ENCODE data around the gene EPHA4. TPM values are rescaled to one million over a fixed set of nuclear protein-coding genes. Genes with fewer than 3 reads are reported as not detected.

Gene EPHA4
- total RNA-seq, 5 donors from 2014 or later (not counting 1 experiment from before 2014, with no cell fraction given), result 47.2 to 93.9 (median 58.0) TPM

DNA sequence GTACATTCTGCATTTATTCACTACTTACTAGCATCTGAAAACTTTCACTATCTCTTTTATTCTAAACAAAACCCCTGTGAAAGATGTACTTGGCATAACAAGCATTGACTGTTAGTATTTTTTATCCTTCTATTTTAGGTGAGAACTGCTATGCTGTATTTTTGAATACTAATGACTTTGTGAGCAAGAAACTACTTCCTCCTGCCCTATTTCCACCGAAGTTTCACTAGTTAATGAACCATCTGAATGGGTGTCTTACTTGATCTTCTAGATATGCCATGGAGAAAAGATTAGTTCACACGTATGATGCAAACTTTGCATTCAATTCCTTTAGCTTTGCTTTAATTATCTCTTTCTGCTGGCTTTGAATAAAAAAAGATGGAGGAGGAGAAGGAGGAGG lies 68.1 kb downstream of the EPHA4 start:
- Mint-ChIP-seq H3K9me3 (no peaks in the 10 kb centered on the region), H3K4me1 (peaks cover 0 to 53% (median 26%) of the 10 kb centered on the region in 3 donors), H3K27me3 (no peaks in the 10 kb centered on the region), H3K4me3 (no peak overlapping the region), H3K27ac (no peak overlapping the region), H3K36me3 (peaks cover 17% of the 10 kb centered on the region)
- no peak overlapping the region for H3K4me3 ChIP-seq (ENCODE audit: control insufficient read depth in 1 of 2, extremely low read depth in 1 of 2, low read length in 1 of 2)
- ChIA-PET POLR2A (interaction anchor here in 1 of 2 donors (0.7 kb wide), 1 partner anchor 43 kb away, joined by 3 read pairs; no protein-coding TSS in a partner anchor), CTCF (no interaction called here)
- H3K36me3 ChIP-seq (ENCODE audit: control insufficient read depth in 2 of 2, extremely low read depth in 1 of 2, insufficient read depth in 1 of 2, low read length in 1 of 2), result no peaks in the 10 kb centered on the region
- DNase-seq (no peak), ATAC-seq (replicated peaks in 1 of 4) (no peak)
- H3K27ac ChIP-seq (ENCODE audit: low read length), result no peak overlapping the region
- H3K4me1 ChIP-seq (ENCODE audit: control insufficient read depth in 1 of 2, extremely low read depth in 1 of 2, insufficient read depth in 2 of 2, low read length in 2 of 2), result peaks cover 0 to 3% of the 10 kb centered on the region in 2 experiments
- H3K27me3 ChIP-seq (replicated peaks in 1 of 2; ENCODE audit: control insufficient read depth in 2 of 2, extremely low read depth in 1 of 2, insufficient read depth in 2 of 2, low read length in 1 of 2), result no peaks in the 10 kb centered on the region
- H3K9me3 ChIP-seq, result no peaks in the 10 kb centered on the region
- WGBS (ENCODE audit: insufficient coverage), result no CpG with 5 or more reads among the region's 2 CpGs

DNA sequence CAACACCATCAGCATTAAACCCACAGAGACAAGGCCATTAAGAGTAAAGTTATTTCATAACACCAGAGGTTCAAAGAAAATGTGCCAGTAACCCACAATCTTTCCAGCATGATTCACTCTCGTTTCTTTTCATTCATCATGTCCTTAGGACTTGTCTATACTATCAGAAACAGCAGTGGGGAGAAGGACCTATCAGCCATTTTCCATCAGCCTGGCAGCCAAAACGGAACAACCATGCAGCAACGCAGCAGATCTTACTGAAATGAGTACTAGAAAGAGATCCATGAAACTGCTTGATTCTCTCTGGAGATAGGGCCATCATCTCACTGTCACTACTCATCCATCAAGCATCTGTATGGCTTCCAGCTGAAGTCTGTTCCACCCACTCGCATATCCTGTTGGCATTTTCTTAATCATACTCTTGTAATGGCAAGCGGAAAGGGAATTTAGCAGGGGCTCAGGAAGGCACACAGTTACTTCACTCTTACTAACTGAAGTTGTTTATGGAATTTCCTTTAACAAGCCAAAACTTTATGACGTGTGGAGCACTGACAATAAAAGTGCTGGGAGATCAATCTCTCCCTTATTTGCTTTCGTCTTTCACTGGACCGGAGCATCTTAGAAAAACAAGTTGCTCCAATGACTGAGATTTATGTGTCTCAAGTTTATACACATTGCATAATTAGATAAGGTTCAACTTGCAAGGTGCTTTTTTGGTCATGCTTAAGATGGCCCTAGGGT lies 69.7 kb downstream of the EPHA4 start:
- CTCF ChIA-PET, result no interaction called here
- H3K27me3 Mint-ChIP-seq, result no peaks in the 10 kb centered on the region
- no peak for DNase-seq
- no peaks in the 10 kb centered on the region for H3K9me3 Mint-ChIP-seq
- H3K36me3 Mint-ChIP-seq, result peaks cover 23% of the 10 kb centered on the region
- POLR2A ChIA-PET, result interaction anchor here in 1 of 2 donors (1.0 kb wide), 1 partner anchor 16 kb away, joined by 4 read pairs; no protein-coding TSS in a partner anchor
- 50% methylated on average over 1 of the region's 8 CpGs for WGBS (ENCODE audit: insufficient coverage)
- H3K27ac Mint-ChIP-seq, result peak overlapping the region in 1 of 2 donors; percentile 29
- no peak for ATAC-seq (replicated peaks in 1 of 4)
- no peaks in the 10 kb centered on the region for H3K27me3 ChIP-seq (replicated peaks in 1 of 2; ENCODE audit: control insufficient read depth in 2 of 2, extremely low read depth in 1 of 2, insufficient read depth in 2 of 2, low read length in 1 of 2)
- no peaks in the 10 kb centered on the region for H3K36me3 ChIP-seq (ENCODE audit: control insufficient read depth in 2 of 2, extremely low read depth in 1 of 2, insufficient read depth in 1 of 2, low read length in 1 of 2)
- H3K9me3 ChIP-seq, result no peaks in the 10 kb centered on the region
- H3K27ac ChIP-seq (ENCODE audit: low read length), result no peak overlapping the region
- H3K4me3 ChIP-seq (ENCODE audit: control insufficient read depth in 1 of 2, extremely low read depth in 1 of 2, low read length in 1 of 2), result no peak overlapping the region
- peaks cover 0 to 55% (median 26%) of the 10 kb centered on the region in 3 donors for H3K4me1 Mint-ChIP-seq
- H3K4me1 ChIP-seq (ENCODE audit: control insufficient read depth in 1 of 2, extremely low read depth in 1 of 2, insufficient read depth in 2 of 2, low read length in 2 of 2), result peaks cover 0 to 3% of the 10 kb centered on the region in 2 experiments
- H3K4me3 Mint-ChIP-seq, result no peak overlapping the region

DNA sequence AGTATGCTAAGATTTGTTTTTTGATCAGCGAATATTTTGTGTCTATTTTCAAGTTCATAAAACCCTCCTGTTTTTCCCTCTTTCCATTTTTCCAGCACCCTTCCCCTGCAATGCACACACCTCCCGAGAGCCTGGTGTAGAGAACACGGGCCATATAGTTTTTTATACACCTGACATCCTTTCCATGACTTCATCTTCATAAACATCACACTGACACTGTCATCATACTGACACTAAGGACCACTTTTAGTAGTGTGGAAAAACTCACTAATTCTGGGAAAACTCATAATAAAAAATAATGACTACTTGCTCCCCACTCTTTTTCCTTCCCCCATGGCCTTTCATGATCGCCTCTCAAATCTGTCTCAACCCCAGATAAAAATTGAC lies 70.2 kb downstream of the EPHA4 start:
- ChIA-PET POLR2A (no interaction called here), CTCF (interaction anchor here in 1 of 2 donors (0.5 kb wide), 1 partner anchor 177 kb away, joined by 3 read pairs; no protein-coding TSS in a partner anchor)
- Mint-ChIP-seq H3K4me3 (no peak overlapping the region), H3K9me3 (no peaks in the 10 kb centered on the region), H3K36me3 (peaks cover 28% of the 10 kb centered on the region), H3K27me3 (no peaks in the 10 kb centered on the region), H3K27ac (peak overlapping the region in 1 of 2 donors; percentile 29), H3K4me1 (peaks cover 0 to 55% (median 26%) of the 10 kb centered on the region in 3 donors)
- Histone ChIP-seq H3K27ac (ENCODE audit: low read length) (no peak overlapping the region), H3K27me3 (replicated peaks in 1 of 2; ENCODE audit: control insufficient read depth in 2 of 2, extremely low read depth in 1 of 2, insufficient read depth in 2 of 2, low read length in 1 of 2) (no peaks in the 10 kb centered on the region), H3K9me3 (no peaks in the 10 kb centered on the region), H3K36me3 (ENCODE audit: control insufficient read depth in 2 of 2, extremely low read depth in 1 of 2, insufficient read depth in 1 of 2, low read length in 1 of 2) (no peaks in the 10 kb centered on the region), H3K4me1 (ENCODE audit: control insufficient read depth in 1 of 2, extremely low read depth in 1 of 2, insufficient read depth in 2 of 2, low read length in 2 of 2) (peaks cover 0 to 3% of the 10 kb centered on the region in 2 experiments), H3K4me3 (ENCODE audit: control insufficient read depth in 1 of 2, extremely low read depth in 1 of 2, low read length in 1 of 2) (no peak overlapping the region)
- no peak for DNase-seq
- no peak for ATAC-seq (replicated peaks in 1 of 4)
- no CpG with 5 or more reads among the region's 4 CpGs for WGBS (ENCODE audit: insufficient coverage)

DNA sequence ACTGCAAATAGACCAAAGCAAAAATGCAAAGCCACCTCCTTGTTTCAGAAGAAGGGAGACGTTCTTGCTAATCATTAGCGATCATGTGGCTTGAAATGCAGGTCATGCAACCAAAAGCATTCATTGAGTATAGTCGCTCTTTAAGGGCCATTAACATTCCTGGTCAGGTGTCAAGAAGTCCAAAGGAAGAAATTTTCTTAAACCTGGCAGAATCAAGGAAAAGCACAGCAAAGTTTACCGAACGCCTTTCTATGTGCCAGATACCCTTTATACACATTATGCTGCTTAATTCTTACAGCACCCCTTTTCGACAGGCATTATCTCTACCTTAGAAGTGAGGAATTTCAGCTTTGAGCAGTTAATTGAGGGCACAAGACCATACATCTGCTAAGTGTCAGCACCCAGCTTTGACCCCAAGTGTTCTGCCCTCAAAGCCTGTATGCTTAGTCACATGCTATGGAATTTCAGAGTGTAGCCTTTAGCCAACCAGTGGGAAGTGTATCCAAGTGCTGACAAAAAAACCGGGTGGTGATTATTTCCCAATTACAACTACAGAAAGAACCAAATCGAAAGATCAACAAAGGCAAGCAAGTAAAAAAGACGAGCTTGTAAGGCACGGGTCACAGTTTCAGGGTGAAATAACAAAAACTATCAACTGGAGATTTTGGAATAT lies 70.8 kb downstream of the EPHA4 start:
- H3K36me3 Mint-ChIP-seq, result peaks cover 30% of the 10 kb centered on the region
- no peak overlapping the region for H3K27ac Mint-ChIP-seq
- peaks cover 0 to 3% of the 10 kb centered on the region in 2 experiments for H3K4me1 ChIP-seq (ENCODE audit: control insufficient read depth in 1 of 2, extremely low read depth in 1 of 2, insufficient read depth in 2 of 2, low read length in 2 of 2)
- H3K4me1 Mint-ChIP-seq, result peaks cover 0 to 55% (median 26%) of the 10 kb centered on the region in 3 donors
- H3K4me3 ChIP-seq (ENCODE audit: control insufficient read depth in 1 of 2, extremely low read depth in 1 of 2, low read length in 1 of 2), result no peak overlapping the region
- H3K4me3 Mint-ChIP-seq, result no peak overlapping the region
- H3K9me3 ChIP-seq, result no peaks in the 10 kb centered on the region
- ATAC-seq (replicated peaks in 1 of 4) (no peak), DNase-seq (no peak)
- no peaks in the 10 kb centered on the region for H3K36me3 ChIP-seq (ENCODE audit: control insufficient read depth in 2 of 2, extremely low read depth in 1 of 2, insufficient read depth in 1 of 2, low read length in 1 of 2)
- no peaks in the 10 kb centered on the region for H3K27me3 Mint-ChIP-seq
- H3K27me3 ChIP-seq (replicated peaks in 1 of 2; ENCODE audit: control insufficient read depth in 2 of 2, extremely low read depth in 1 of 2, insufficient read depth in 2 of 2, low read length in 1 of 2), result no peaks in the 10 kb centered on the region
- POLR2A ChIA-PET, result interaction anchor here in 1 of 2 donors (0.5 kb wide), 1 partner anchor 426 kb away, joined by 3 read pairs; no protein-coding TSS in a partner anchor
- CTCF ChIA-PET, result interaction anchor here (0.5 to 0.9 kb wide), 2 partner anchors 72 to 176 kb away, joined by 3 read pairs; no protein-coding TSS in a partner anchor
- 96% methylated on average over 3 of the region's 10 CpGs for WGBS (ENCODE audit: insufficient coverage)
- no peak overlapping the region for H3K27ac ChIP-seq (ENCODE audit: low read length)
- H3K9me3 Mint-ChIP-seq, result no peaks in the 10 kb centered on the region

DNA sequence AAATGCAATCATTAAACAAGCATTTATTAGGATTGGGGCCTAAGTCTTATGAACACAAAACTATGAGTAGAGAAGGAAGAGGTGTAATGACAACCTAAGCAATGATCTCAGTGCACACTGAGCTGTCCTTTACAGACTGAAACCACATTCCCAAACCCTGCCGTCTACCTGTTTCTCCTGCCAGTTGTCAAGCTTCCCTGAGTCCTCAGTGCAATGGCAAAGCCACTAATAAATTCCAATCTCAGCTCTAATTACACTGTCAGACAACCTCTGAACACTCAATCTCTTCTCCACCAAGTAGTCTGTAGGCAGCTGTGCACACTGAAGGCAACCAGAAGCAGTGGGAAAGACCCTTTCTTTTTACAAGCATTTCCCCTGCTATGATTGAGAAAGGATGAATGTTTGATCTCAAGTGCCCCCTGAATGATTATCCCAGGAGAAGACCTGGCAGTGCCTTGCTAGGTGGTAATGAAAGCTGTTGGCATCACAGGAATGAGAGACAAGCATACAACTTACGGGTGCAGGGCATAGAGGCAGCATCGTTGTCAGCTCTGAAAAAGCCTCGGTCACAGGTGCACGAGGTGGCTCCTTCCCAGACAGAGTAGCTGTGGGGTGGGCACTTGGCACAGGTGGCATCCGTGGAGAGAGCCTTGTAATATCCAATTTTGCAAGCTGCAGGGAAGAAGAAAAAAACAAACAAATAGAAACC lies 71.4 kb downstream of the EPHA4 start:
- CTCF ChIA-PET, result interaction anchor here in 1 of 2 donors (0.9 kb wide), 1 partner anchor 73 kb away, joined by 3 read pairs; no protein-coding TSS in a partner anchor
- Histone ChIP-seq H3K36me3 (ENCODE audit: control insufficient read depth in 2 of 2, extremely low read depth in 1 of 2, insufficient read depth in 1 of 2, low read length in 1 of 2) (no peaks in the 10 kb centered on the region), H3K27me3 (replicated peaks in 1 of 2; ENCODE audit: control insufficient read depth in 2 of 2, extremely low read depth in 1 of 2, insufficient read depth in 2 of 2, low read length in 1 of 2) (no peaks in the 10 kb centered on the region), H3K4me3 (ENCODE audit: control insufficient read depth in 1 of 2, extremely low read depth in 1 of 2, low read length in 1 of 2) (no peak overlapping the region), H3K27ac (ENCODE audit: low read length) (no peak overlapping the region), H3K9me3 (no peaks in the 10 kb centered on the region), H3K4me1 (ENCODE audit: control insufficient read depth in 1 of 2, extremely low read depth in 1 of 2, insufficient read depth in 2 of 2, low read length in 2 of 2) (peaks cover 0 to 3% of the 10 kb centered on the region in 2 experiments)
- POLR2A ChIA-PET, result interaction anchor here in 1 of 2 donors (0.5 to 0.6 kb wide), 2 partner anchors 38 to 425 kb away, joined by 3 to 4 read pairs; no protein-coding TSS in a partner anchor
- WGBS (ENCODE audit: insufficient coverage), result 91% methylated on average over 5 of the region's 6 CpGs
- Mint-ChIP-seq H3K4me1 (peaks cover 0 to 56% (median 26%) of the 10 kb centered on the region in 3 donors), H3K9me3 (no peaks in the 10 kb centered on the region), H3K4me3 (no peak overlapping the region), H3K36me3 (peaks cover 34% of the 10 kb centered on the region), H3K27me3 (no peaks in the 10 kb centered on the region), H3K27ac (no peak overlapping the region)
- ATAC-seq (replicated peaks in 1 of 4), result no peak
- no peak for DNase-seq

DNA sequence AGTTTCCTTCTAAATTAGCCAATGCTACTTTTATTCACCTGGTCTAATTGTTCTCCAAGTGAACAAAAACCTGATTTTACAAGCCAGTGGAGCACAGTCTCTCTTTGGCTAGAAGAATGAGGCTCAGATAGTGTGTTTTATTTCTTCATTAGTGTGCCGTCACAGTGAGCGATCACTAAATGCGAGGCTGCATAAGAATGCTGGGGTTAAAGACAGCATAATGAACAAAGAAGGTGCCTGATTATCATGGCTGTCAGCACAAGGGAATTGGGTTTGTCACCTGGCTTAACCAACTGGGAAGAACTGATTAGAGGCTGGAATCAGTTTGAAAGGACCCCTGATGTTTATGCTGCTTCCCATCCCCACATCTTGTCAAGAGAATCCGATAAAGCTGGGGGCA lies 76.4 kb downstream of the EPHA4 start:
- no peaks in the 10 kb centered on the region for H3K9me3 ChIP-seq
- Mint-ChIP-seq H3K9me3 (no peaks in the 10 kb centered on the region), H3K4me3 (no peak overlapping the region), H3K27me3 (no peaks in the 10 kb centered on the region), H3K4me1 (peaks cover 0 to 20% (median 10%) of the 10 kb centered on the region in 3 donors), H3K27ac (no peak overlapping the region), H3K36me3 (peaks cover 67% of the 10 kb centered on the region)
- ATAC-seq (replicated peaks in 1 of 4) (no peak), DNase-seq (no peak)
- WGBS (ENCODE audit: insufficient coverage), result 100% methylated on average over 3 of the region's 4 CpGs
- H3K4me3 ChIP-seq (ENCODE audit: control insufficient read depth in 1 of 2, extremely low read depth in 1 of 2, low read length in 1 of 2), result no peak overlapping the region
- no peaks in the 10 kb centered on the region for H3K27me3 ChIP-seq (replicated peaks in 1 of 2; ENCODE audit: control insufficient read depth in 2 of 2, extremely low read depth in 1 of 2, insufficient read depth in 2 of 2, low read length in 1 of 2)
- no peaks in the 10 kb centered on the region for H3K36me3 ChIP-seq (ENCODE audit: control insufficient read depth in 2 of 2, extremely low read depth in 1 of 2, insufficient read depth in 1 of 2, low read length in 1 of 2)
- POLR2A ChIA-PET, result no interaction called here
- H3K4me1 ChIP-seq (ENCODE audit: control insufficient read depth in 1 of 2, extremely low read depth in 1 of 2, insufficient read depth in 2 of 2, low read length in 2 of 2), result no peaks in the 10 kb centered on the region
- H3K27ac ChIP-seq (ENCODE audit: low read length), result no peak overlapping the region
- CTCF ChIA-PET, result interaction anchor here in 1 of 2 donors (0.6 kb wide), 1 partner anchor 171 kb away, joined by 3 read pairs; no protein-coding TSS in a partner anchor
